Lower lobe of right lung (tissue), 2 donors: ENCODE data around the gene TRIML1. TPM values are rescaled to one million over a fixed set of nuclear protein-coding genes. Genes with fewer than 3 reads are reported as not detected.

Source experiments
- ATAC-seq, 2 donors: fragments of 200-7000 bp; cut with Tn5 transposase; one replicate each; pipeline ENCODE4 v1.9.1; 2020 to 2022; ENCODE audit warnings: mild to moderate bottlenecking in 2 of 2, moderate library complexity in 2 of 2
- DNase-seq: peaks from one replicate; pipeline ENCODE4 v3.0.0-alpha.2; 2020
- H3K27ac ChIP-seq: fragments of 200-600 bp; one replicate; pipeline ENCODE4 v1.8.0; 2022
- H3K27me3 ChIP-seq: fragments of 200-600 bp; one replicate; pipeline ENCODE4 v1.8.0; 2022; ENCODE audit warnings: low read depth
- H3K36me3 ChIP-seq: fragments of 200-600 bp; one replicate; pipeline ENCODE4 v1.8.0; 2022; ENCODE audit warnings: mild to moderate bottlenecking
- H3K4me1 ChIP-seq: fragments of 200-600 bp; one replicate; pipeline ENCODE4 v1.8.0; 2022
- H3K4me3 ChIP-seq: fragments of 200-600 bp; one replicate; pipeline ENCODE4 v1.8.0; 2022; ENCODE audit warnings: mild to moderate bottlenecking
- H3K9me3 ChIP-seq: fragments of 200-600 bp; one replicate; pipeline ENCODE4 v1.8.0; 2022
- intact Hi-C: fragments of 100-400 bp; cut with DNase I; formaldehyde crosslinking; loops from one replicate; pipeline ENCODE4 v1.11.0; 2022
- total RNA-seq: library from RNA; stranded (reverse); fragmentation: NEBNext Ultra II Directional; extraction: Animal tissue kit (Norgen Biotek cat#: 25700); gene quantifications from one replicate; pipeline ENCODE4 v1.2.1, GENCODE V29; 2021
- TF ChIP-seq, protein P1 (sequence below): fragments of 200-600 bp; IDR thresholded peaks from one replicate; pipeline ENCODE4 v1.8.0; 2022; ENCODE audit warnings: antibody characterized with exemption, mild to moderate bottlenecking
- donor health status: DM: no; HTN: yes; CAD: no; lungs with severe emphysema.

The TRIML1 gene
- total RNA-seq, 1 donor from 2014 or later: not detected

DNA sequence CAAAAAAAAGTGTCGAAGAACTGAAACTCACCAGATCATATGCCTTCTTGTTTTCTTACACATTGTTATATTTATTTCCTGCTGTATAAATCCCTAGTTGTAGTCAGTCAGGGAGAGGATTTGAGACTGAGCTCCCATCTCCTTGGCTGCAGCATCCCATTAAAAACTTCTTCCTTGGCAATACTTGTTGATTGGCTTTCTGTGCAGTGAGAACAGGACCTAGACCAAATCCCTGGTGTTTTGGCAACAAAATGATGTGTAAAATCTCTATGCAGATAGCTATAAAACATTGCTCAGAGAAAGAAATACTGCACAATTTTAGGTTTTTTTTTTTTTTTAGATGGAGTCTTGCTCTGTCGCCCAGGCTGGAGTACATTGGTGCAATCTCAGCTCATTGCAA lies 47.9 kb downstream of the TRIML1 start:
- H3K4me3 ChIP-seq: no peak overlapping the region
- H3K27me3 ChIP-seq: no peaks in the 10 kb centered on the region
- DNase-seq (no peak), ATAC-seq (no peak)
- H3K36me3 ChIP-seq: no peaks in the 10 kb centered on the region
- H3K27ac ChIP-seq: no peak overlapping the region
- no peaks in the 10 kb centered on the region for H3K9me3 ChIP-seq
- no peaks in the 10 kb centered on the region for H3K4me1 ChIP-seq
- TF ChIP-seq, protein P1, sequence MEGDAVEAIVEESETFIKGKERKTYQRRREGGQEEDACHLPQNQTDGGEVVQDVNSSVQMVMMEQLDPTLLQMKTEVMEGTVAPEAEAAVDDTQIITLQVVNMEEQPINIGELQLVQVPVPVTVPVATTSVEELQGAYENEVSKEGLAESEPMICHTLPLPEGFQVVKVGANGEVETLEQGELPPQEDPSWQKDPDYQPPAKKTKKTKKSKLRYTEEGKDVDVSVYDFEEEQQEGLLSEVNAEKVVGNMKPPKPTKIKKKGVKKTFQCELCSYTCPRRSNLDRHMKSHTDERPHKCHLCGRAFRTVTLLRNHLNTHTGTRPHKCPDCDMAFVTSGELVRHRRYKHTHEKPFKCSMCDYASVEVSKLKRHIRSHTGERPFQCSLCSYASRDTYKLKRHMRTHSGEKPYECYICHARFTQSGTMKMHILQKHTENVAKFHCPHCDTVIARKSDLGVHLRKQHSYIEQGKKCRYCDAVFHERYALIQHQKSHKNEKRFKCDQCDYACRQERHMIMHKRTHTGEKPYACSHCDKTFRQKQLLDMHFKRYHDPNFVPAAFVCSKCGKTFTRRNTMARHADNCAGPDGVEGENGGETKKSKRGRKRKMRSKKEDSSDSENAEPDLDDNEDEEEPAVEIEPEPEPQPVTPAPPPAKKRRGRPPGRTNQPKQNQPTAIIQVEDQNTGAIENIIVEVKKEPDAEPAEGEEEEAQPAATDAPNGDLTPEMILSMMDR: no peak
- intact Hi-C loops: no loop called here

DNA sequence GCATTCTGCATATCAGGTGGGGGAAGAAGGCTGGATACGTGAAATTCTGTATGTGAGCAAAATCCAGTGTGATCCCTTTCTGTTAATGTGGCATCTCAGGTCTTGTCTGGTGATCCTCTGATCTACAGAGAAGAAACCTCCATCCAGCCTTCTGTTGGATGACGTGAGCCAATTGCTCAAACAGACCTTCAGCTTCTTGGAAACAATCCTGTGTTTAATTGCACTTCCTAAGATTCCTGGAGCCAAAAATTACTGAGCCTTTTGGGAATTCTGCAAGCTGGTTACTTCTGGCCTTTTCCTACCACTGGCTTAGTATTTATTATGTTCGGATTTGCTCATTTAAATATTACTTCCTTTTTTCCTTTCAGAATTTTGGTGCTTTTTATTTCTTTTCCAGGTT lies 51.2 kb downstream of the TRIML1 start:
- no peak for DNase-seq
- ATAC-seq: no peak
- H3K4me3 ChIP-seq: no peak overlapping the region
- no peaks in the 10 kb centered on the region for H3K4me1 ChIP-seq
- intact Hi-C loops: no loop called here
- no peaks in the 10 kb centered on the region for H3K27me3 ChIP-seq
- H3K36me3 ChIP-seq: no peaks in the 10 kb centered on the region
- no peaks in the 10 kb centered on the region for H3K9me3 ChIP-seq
- no peak overlapping the region for H3K27ac ChIP-seq
- TF ChIP-seq, protein P1: no peak

DNA sequence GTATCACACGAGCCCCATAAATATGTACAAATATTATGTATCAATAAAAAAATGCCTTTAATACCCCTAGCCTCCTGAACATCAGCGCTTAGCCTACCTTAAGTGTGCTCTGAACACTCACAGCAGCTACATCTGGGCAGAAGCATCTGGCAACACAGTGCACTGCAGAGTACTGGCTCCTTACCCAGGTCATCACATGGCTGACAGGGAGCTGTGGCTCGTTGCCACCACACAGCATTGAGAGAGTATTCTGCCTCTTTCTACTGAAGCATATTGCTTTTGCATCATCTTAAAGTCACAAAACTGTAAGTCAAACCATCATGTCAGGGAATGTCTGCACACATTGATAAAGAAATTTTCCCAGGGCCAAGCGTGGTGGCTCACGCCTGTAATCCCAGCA lies 55.2 kb downstream of the TRIML1 start:
- no peak overlapping the region for H3K4me3 ChIP-seq
- H3K36me3 ChIP-seq: no peaks in the 10 kb centered on the region
- DNase-seq: no peak
- intact Hi-C loops: no loop called here
- ATAC-seq: no peak
- TF ChIP-seq, protein P1: no peak
- H3K4me1 ChIP-seq: no peaks in the 10 kb centered on the region
- H3K9me3 ChIP-seq: no peaks in the 10 kb centered on the region
- no peaks in the 10 kb centered on the region for H3K27me3 ChIP-seq
- H3K27ac ChIP-seq: no peak overlapping the region

DNA sequence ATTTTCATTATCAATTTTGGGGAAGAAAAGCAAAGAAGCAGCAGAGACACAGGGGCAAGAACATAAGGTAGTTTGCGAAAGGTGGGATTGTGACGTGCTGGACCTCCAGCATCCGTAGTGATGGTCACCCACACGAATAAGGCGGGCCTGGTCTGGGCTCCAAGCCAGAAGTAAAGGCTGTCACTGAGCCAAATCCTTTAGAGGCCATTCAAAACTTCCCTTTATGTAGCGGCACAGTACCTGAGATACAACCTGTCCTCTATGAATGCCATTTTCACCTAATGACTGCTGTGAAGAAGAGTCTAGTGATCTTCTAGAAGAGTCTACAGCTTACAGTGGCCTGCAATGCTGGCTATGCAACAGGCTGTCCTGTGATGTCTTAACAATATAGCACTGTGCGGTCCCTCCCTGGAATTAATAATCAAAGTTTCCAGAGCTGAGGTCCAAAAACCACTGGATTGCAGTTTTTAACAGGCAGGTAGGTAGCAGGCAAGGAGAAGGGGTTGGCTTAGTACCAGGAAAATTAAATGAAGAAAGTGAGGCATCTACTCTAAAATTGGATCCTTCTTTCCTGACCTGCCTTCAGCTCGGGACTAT lies 56.2 kb downstream of the TRIML1 start:
- Histone ChIP-seq H3K9me3 (no peaks in the 10 kb centered on the region), H3K4me3 (no peak overlapping the region), H3K27ac (no peak overlapping the region), H3K4me1 (no peaks in the 10 kb centered on the region), H3K27me3 (no peaks in the 10 kb centered on the region), H3K36me3 (no peaks in the 10 kb centered on the region)
- TF ChIP-seq, protein P1: no peak
- no peak for ATAC-seq
- intact Hi-C loops: no loop called here
- DNase-seq: no peak

DNA sequence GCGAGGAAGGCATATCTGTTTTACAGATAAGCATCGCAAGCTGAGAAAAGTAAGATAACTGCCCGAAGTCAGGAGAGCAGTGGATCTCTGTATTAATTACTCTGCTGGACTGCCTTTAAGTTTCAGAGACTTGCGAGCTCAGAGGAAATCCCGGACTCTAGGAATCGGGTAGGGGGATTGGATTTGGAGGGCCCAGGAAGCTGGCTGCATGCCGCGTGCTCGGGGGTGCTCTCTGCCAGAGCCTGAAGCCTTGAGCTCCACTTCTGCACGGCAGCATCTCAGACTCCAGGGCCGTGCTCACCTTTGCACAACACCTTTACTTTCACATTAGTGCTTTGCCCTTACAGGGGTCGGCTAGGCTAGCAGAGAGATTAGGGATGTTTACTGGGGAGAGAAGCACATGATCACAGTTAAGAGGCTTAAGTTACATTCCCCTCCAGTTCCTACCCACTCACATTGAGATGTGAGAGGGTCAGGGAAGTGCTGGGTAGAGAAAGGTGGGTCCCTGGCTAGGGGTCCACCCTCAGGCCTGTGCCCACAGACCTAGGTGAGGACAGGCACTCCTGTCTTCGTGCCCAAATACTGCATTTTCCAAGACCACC lies 57.0 kb downstream of the TRIML1 start:
- TF ChIP-seq, protein P1: no peak
- intact Hi-C loops: no loop called here
- Histone ChIP-seq H3K27ac (no peak overlapping the region), H3K36me3 (no peaks in the 10 kb centered on the region), H3K4me1 (no peaks in the 10 kb centered on the region), H3K27me3 (no peaks in the 10 kb centered on the region), H3K9me3 (no peaks in the 10 kb centered on the region), H3K4me3 (no peak overlapping the region)
- DNase-seq: no peak
- no peak for ATAC-seq

Other genes starting within 250 kb of the TRIML1 start
- not detected for gene ZFP42, start 143.7 kb upstream of the TRIML1 start, total RNA-seq
- not detected for gene TRIML2, start 29.8 kb upstream of the TRIML1 start, total RNA-seq